ENCODE results near the gene CYP26B1.
A peak's percentile ranks its signal among the peaks of the same experiment; 100 is the strongest.

CYP26B1 gene

DNA sequence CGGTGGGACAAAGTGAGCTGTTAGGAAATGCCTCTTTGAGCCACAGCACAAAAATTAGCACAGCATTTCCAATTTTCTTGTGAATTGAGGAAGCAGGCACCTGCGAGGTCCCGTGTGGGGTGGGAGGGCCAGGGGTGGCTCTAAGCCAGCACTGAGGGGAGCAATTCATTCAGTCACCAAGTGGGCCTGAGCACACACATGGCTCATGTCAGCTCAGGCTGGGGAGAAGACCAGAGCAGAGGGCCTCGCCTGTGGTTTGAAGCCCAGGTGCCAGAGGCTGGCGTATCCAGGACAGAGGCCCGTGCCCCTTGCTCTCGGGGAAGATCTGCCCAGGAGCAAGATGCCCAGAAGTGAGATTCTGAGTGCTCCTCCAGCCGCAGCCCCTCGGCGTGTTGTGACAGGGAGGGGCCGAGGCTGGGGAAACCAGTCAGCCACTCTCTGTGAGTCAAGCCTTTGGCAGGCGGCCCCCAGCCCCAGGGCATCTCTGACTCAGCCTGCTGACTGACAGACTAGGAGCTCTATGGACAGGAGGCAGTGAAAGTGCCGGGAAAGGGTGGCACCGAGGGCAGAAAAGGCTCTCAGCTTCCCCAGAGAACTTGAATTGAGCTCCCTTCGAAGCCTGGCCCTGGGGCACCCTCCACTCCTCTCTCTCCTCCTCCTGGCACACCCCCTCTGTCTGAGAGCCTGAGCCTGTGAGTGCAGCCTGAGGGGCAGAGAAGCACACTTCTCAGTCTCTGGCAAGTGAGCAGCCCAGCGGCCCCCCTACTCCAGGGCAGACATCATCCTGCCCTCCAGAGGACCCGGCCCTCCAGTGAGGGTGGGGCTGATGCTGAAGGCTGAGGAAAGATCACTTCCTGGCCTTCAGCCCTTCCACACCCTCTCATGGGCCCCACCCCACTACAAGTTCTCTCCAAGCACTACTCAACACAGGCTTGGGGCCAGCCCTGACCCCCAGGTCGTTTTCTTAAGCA lies 32.3 kb downstream of the CYP26B1 start:
- TF ChIP-seq, protein P1, sequence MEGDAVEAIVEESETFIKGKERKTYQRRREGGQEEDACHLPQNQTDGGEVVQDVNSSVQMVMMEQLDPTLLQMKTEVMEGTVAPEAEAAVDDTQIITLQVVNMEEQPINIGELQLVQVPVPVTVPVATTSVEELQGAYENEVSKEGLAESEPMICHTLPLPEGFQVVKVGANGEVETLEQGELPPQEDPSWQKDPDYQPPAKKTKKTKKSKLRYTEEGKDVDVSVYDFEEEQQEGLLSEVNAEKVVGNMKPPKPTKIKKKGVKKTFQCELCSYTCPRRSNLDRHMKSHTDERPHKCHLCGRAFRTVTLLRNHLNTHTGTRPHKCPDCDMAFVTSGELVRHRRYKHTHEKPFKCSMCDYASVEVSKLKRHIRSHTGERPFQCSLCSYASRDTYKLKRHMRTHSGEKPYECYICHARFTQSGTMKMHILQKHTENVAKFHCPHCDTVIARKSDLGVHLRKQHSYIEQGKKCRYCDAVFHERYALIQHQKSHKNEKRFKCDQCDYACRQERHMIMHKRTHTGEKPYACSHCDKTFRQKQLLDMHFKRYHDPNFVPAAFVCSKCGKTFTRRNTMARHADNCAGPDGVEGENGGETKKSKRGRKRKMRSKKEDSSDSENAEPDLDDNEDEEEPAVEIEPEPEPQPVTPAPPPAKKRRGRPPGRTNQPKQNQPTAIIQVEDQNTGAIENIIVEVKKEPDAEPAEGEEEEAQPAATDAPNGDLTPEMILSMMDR (conservative IDR thresholded peaks at IDR 0.05; ENCODE audit: low read depth, low read length): no peak
- H3K4me3 ChIP-seq (ENCODE audit: low read depth, low read length): no peak overlapping the region
- peak; percentile 83 for DNase-seq (ENCODE audit: low read depth)

DNA sequence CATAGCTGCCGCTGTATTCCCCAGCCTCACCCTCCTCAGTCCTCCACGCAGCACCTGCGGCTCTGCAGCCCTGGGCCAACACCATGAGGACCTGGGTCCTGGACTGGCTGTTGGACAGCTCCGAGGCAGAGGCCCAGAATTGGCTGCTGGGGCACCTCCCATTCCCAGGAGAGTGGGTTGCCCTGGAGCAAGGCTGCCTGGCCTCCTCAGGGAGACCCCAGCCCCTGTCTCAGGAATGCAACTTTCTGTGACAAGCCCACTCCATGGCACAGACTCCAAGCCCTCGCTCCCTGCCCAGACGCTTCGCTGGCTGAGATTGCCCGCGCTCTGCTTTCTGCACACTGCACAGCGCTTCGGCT lies 33.0 kb downstream of the CYP26B1 start:
- H3K4me3 ChIP-seq (ENCODE audit: low read depth, low read length): no peak overlapping the region
- no peak for DNase-seq (ENCODE audit: low read depth)
- TF ChIP-seq, protein P1 (conservative IDR thresholded peaks at IDR 0.05; ENCODE audit: low read depth, low read length): no peak

DNA sequence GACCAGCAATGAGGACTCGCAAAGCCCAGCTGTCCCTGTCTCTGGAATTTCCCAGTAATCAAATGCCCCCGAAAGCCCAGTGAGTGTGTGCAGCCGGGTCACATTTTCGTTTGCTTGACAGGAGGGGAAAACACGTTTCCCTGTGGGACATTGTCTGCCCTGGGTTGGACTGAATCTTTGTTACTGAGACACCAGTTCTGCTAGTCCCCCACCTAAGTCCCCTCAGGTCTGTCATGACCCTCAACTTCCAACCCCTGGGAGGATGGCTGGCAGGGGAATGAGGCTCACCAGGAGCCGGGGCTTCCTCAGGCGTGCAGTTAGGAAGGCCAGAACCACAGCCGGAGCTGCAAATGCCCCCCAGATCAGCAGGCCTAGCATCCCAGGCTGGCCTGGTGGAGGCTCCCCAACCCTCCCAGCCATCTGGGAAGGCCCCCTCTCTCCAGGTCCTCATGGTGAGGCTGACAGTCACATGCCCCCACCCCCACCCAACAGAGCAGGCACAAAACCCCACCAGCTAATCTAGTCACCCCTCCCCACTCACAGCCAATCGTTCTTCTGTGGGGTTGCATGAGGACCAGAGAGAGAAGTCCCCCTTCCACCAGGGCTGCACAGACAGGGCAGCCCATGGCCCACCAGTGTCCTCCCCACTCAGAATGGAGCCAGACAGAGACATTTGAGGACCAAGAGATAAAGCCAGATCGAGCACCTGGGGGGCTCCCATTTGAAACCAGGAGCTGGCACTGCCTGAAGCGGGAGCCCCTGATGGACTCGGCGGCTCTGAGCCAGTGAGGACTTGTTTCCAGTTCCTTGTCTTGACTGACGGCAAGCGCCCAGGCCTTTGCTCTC lies 33.6 kb downstream of the CYP26B1 start:
- DNase-seq (ENCODE audit: low read depth): no peak
- H3K4me3 ChIP-seq (ENCODE audit: low read depth, low read length): no peak overlapping the region
- TF ChIP-seq, protein P1 (conservative IDR thresholded peaks at IDR 0.05; ENCODE audit: low read depth, low read length): no peak

DNA sequence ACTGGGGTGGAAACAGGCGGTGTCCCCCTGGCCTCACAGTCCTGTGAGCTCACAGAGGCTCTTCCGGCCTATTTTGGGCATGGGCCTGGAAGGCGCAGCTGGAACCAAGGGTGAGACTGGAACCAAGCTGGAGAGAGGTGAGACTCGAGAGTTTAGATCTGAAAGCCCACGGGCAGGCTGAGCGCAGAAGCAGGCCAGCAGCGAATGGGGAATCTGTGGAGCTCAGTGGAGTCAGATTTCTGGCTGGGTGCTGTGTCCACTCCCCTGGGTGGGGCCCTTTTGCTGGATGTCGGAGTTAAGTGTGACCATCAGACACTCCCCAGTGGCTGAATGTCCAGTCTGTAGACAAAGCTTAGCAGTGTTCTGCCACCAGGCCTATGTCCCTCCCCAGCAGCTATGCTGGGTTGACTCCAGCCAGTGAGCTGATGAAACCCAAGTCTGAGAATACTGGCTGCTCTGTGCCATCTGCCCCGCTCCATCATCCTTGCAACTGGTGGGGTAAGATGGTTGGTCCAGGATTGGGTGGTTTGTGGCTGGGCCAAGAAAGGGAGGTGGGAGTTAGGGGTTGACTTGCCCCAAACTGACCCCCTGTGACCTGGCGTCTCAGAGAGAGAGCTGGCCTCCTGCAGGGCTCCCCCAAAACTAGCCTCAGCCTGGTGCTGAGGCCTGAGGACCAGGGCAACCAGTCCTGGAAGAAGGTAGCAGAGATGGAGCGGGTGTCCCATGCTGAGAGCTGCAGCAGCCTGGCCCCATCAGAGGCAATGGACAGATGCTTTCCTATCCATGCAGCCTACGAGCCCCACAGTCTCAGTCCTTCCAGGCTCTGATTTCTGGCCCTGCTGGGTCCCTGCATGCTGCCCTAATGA lies 34.4 kb downstream of the CYP26B1 start:
- no peak for DNase-seq (ENCODE audit: low read depth)
- H3K4me3 ChIP-seq (ENCODE audit: low read depth, low read length): no peak overlapping the region
- TF ChIP-seq, protein P1 (conservative IDR thresholded peaks at IDR 0.05; ENCODE audit: low read depth, low read length): no peak

DNA sequence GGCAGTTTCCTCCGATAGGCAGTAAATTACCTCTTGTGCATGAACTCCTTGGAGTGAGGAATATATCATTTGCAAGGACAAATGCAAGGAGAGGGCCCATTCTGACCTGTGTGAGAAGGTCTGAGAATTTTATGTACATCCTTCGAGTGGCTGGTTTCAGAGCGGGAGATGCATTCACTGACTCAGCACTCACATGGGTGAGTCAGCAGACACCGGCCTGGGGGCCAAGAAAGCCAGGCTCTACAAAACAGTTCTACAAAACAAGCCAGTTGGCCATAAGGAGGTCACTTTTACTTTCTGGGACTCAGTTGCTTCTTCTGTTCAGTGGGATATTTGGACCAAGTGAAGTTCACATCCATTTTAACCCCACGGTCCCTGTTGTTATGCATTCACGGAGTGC lies 35.3 kb downstream of the CYP26B1 start:
- TF ChIP-seq, protein P1 (conservative IDR thresholded peaks at IDR 0.05; ENCODE audit: low read depth, low read length): no peak
- DNase-seq (ENCODE audit: low read depth): peak; percentile 61
- H3K4me3 ChIP-seq (ENCODE audit: low read depth, low read length): no peak overlapping the region

DNA sequence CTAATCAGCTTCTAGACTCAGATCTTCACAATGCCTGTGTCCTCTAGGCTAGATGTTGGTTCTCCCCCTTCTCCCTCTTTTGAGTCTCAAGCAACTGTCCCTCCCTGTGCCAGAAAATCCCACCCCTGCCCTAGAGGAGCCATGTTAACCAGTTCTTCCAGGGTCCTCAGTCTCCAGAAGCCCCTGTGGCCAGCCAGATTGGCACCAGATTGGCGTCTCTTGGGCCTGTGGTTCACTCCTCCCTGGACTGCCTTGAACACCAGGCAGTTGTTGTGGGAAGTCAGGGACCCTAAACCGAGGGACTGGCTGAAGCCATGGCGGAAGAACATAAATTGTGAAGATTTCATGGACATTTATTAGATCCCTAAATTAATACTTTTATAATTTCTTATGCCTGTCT lies 36.6 kb downstream of the CYP26B1 start:
- H3K4me3 ChIP-seq (ENCODE audit: low read depth, low read length): no peak overlapping the region
- TF ChIP-seq, protein P1 (conservative IDR thresholded peaks at IDR 0.05; ENCODE audit: low read depth, low read length): no peak
- DNase-seq (ENCODE audit: low read depth): no peak

All from choroid plexus epithelial cell (primary cell).